Measurements from ENCODE around the gene GPR26.

DNA sequence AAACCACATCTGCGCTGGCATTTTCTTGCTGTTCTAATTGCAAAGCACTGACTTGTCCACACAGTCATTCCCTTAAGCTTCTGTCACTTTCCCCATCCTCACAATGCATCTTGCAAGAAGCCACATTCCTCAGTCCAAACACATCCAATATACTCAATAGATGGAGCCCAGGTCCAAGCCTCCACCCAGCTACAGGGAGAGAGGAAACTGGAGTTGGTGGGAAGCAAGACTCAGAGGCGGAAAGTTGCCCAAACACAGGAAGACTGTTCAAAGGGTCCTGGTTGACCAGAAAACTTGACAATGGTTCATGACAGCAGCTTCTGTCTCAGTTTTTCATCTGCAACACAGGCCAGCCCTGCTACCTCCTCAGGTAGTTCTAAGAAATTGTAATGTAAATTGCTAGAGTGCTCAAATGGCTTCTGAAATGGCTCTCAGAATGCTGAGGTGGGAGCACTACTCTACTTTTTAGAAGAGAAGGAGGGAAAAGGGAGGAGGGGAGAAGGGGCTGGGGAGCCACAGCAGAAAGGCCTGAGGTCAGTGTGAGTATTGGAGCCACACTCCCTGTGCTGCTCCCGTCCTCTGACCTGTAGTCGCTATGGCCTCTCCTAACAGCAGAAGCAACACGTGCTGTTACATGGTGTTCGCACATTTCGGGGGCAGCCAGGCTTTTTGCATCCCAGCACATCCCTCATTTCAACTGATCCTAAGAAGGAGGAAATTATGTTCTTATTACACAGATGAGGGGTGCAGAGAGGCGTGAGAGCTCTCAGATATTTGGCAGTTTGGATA, 46.9 kb upstream of the GPR26 start:
- TF ChIP-seq POLR2AphosphoS5 (IDR thresholded peaks at IDR 0.05; ENCODE audit: borderline replicate concordance, low read depth, low read length) (no peak), FOXP2 (optimal IDR thresholded peaks at IDR 0.05; ENCODE audit: control extremely low read depth, extremely low read length, insufficient read depth) (no peak)
